OCI-LY7 (cell line): ENCODE results near the gene CCR8. TPM values are rescaled to one million over a fixed set of nuclear protein-coding genes. Genes with fewer than 3 reads are reported as not detected.

Source experiments
- BruUV-seq: library from RNA; stranded (reverse); fragments of 400-500 nt; replicated peaks from 2 replicates; lab custom pipeline; 2021; lab: Mats Ljungman, UMichigan
- CTCF ChIA-PET: fragments of 300-600 bp; sonication (Branson Sonifier 250); formaldehyde crosslinking; loops from one replicate; lab custom pipeline; 2022; ENCODE audit warnings: antibody characterized with exemption; ENCODE audit not compliant: unreplicated experiment; lab: Charles Lee
- POLR2A ChIA-PET: fragments of 300-600 bp; sonication (Branson Sonifier 250); formaldehyde crosslinking; loops from one replicate; lab custom pipeline; 2022; ENCODE audit warnings: antibody characterized with exemption; lab: Charles Lee
- DNase-seq: peaks from one replicate; pipeline ENCODE4 v3.0.0-alpha.2; 2015; ENCODE audit warnings: low spot score
- H2AFZ ChIP-seq: fragments of 200-600 bp; sonication (generic), shearing (Covaris generic); 2 replicates; pipeline ENCODE4 v1.6.1; 2014; ENCODE audit warnings: mild to moderate bottlenecking, antibody characterized with exemption, low read length, moderate library complexity
- H3K27ac ChIP-seq: fragments of 200-600 bp; sonication (generic); 2 replicates; pipeline ENCODE4 v1.5.1; 2014; ENCODE audit warnings: mixed run types, low read depth, mild to moderate bottlenecking, moderate library complexity, low read length, inconsistent platforms; ENCODE audit not compliant: poor library complexity, severe bottlenecking
- H3K36me3 ChIP-seq: fragments of 200-600 bp; sonication (generic); 2 replicates; pipeline ENCODE4 v1.6.1; 2014; ENCODE audit warnings: mild to moderate bottlenecking, antibody characterized with exemption, low read length, moderate library complexity, mixed read lengths; ENCODE audit not compliant: insufficient read depth
- H3K4me1 ChIP-seq: fragments of 200-600 bp; sonication (generic); 2 replicates; pipeline ENCODE4 v1.5.1; 2014; ENCODE audit warnings: mild to moderate bottlenecking, low read length; ENCODE audit not compliant: insufficient read depth, poor library complexity, severe bottlenecking
- H3K4me2 ChIP-seq: fragments of 200-600 bp; sonication (generic); 2 replicates; pipeline ENCODE4 v1.6.1; 2014; ENCODE audit warnings: mild to moderate bottlenecking, low read length
- H3K4me3 ChIP-seq: fragments of 200-600 bp; sonication (generic); 2 replicates; pipeline ENCODE4 v1.5.1; 2014; ENCODE audit warnings: mild to moderate bottlenecking, low read depth, low read length; ENCODE audit not compliant: poor library complexity, severe bottlenecking
- H3K79me2 ChIP-seq: fragments of 200-600 bp; sonication (generic); 2 replicates; pipeline ENCODE4 v1.6.1; 2016; ENCODE audit warnings: low read depth, mild to moderate bottlenecking, low read length, moderate library complexity, mixed read lengths; ENCODE audit not compliant: insufficient read depth
- H3K9me2 ChIP-seq: fragments of 200-600 bp; sonication (generic); 2 replicates; pipeline ENCODE4 v1.6.1; 2016; ENCODE audit warnings: mild to moderate bottlenecking, low read length, mixed read lengths; ENCODE audit not compliant: insufficient read depth
- H3K9me3 ChIP-seq: fragments of 200-600 bp; sonication (generic); 2 replicates; pipeline ENCODE4 v1.6.1; 2014; ENCODE audit warnings: mild to moderate bottlenecking, mixed run types, low read length, mixed read lengths
- H4K20me1 ChIP-seq: fragments of 200-600 bp; sonication (generic); 2 replicates; pipeline ENCODE4 v1.6.1; 2014; ENCODE audit warnings: mild to moderate bottlenecking, antibody characterized with exemption, low read length, moderate library complexity, mixed read lengths; ENCODE audit not compliant: insufficient read depth
- CTCF ChIP-seq: fragments of 200-600 bp; sonication (generic); conservative IDR thresholded peaks from 2 replicates; pipeline ENCODE4 v1.5.1; 2014; ENCODE audit warnings: mild to moderate bottlenecking, antibody characterized with exemption, low read length, moderate library complexity, mixed read lengths
- EZH2phosphoT487 ChIP-seq: fragments of 200-600 bp; sonication (generic); IDR thresholded peaks from 2 replicates; pipeline ENCODE4 v1.6.1; 2018; ENCODE audit warnings: low read depth, borderline replicate concordance, mild to moderate bottlenecking, mixed run types, antibody characterized with exemption, low read length, moderate library complexity, mixed read lengths
- intact Hi-C: fragments of 100-400 bp; cut with micrococcal nuclease; formaldehyde crosslinking; loops from one replicate; pipeline ENCODE4 v1.10.0; 2022; ENCODE audit not compliant: unreplicated experiment
- total RNA-seq, 2 experiments: library from RNA; depleted of rRNA in 1 of 2; stranded (reverse); fragments of >200 nt in 1 of 2; shearing (Covaris generic) in 1 of 2; gene quantifications; 2 replicates each; pipeline ENCODE4 v1.2.3, GENCODE V29; 2014 to 2022

Gene CCR8
- total RNA-seq, 2 experiments from 2014 or later: not detected

DNA sequence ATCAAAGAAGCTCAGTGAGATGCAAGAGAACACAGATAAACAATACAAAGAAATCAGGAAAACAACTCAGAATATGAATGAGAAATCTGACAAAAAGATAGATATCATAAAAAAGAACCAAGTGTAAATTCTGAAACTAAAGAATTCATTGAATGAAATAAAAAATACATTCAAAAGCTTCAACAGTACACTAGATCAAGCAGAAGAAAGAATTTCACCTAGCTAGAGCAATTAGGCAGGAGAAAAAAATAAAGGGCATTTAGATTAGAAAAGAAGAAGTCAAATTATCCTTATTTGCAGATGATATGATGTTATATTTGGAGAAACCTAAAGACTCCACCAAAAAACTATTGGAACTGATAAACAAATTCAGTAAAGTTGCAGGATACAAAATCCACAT lies 30.2 kb upstream of the CCR8 start:
- CTCF ChIA-PET: no interaction called here

DNA sequence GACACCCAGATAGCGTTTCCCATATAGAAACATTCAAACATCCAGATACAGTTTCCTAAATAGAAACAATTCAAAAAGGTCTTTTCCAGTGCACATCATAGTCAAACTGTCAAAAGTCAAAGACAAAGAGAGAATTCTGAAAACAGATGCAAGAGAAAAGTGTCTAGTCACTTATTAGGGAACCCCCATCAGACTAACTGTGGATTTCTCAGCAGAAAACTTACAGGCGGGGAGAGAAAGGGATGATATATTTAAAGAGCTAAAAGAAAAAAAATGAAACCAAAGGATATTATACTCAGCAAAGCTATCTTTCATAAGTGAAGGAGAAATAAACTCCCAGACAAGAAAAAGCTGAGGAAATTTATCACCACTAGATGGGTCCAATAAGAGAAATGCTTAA lies 27.3 kb upstream of the CCR8 start:
- intact Hi-C loops: no loop called here
- no TSS peak for BruUV-seq
- peaks cover 21% of the 10 kb centered on the region; the same call in 1 of the 2 replicates for H3K9me3 ChIP-seq
- no peak for TF ChIP-seq CTCF
- TF ChIP-seq EZH2phosphoT487: no peak
- POLR2A ChIA-PET: interaction anchor here (1.1 kb wide), 1 partner anchor 39 kb away, joined by 3 read pairs; no protein-coding TSS in a partner anchor
- CTCF ChIA-PET: no interaction called here
- no peaks in the 10 kb centered on the region for H3K36me3 ChIP-seq
- H4K20me1 ChIP-seq: no peaks in the 10 kb centered on the region
- DNase-seq: no peak
- H3K4me2 ChIP-seq: no peak overlapping the region
- no peak overlapping the region for H3K4me3 ChIP-seq
- no peak overlapping the region for H2AFZ ChIP-seq
- no peak overlapping the region for H3K27ac ChIP-seq
- H3K4me1 ChIP-seq: no peaks in the 10 kb centered on the region
- H3K79me2 ChIP-seq: no peaks in the 10 kb centered on the region
- no peaks in the 10 kb centered on the region for H3K9me2 ChIP-seq

More for the DNA sequence above, 30.2 kb upstream of the CCR8 start:
- Histone ChIP-seq H3K9me2 (no peaks in the 10 kb centered on the region), H2AFZ (no peak overlapping the region), H3K4me3 (no peak overlapping the region), H3K9me3 (peaks cover 21% of the 10 kb centered on the region; the same call in 1 of the 2 replicates), H4K20me1 (no peaks in the 10 kb centered on the region), H3K36me3 (no peaks in the 10 kb centered on the region), H3K27ac (no peak overlapping the region), H3K79me2 (no peaks in the 10 kb centered on the region), H3K4me2 (no peak overlapping the region), H3K4me1 (no peaks in the 10 kb centered on the region)
- DNase-seq: peak; percentile 31
- BruUV-seq: no TSS peak
- POLR2A ChIA-PET: interaction anchor here (0.8 kb wide), 1 partner anchor 9 kb away, joined by 3 read pairs; no protein-coding TSS in a partner anchor
- TF ChIP-seq CTCF (no peak), EZH2phosphoT487 (no peak)
- intact Hi-C loops: no loop called here

DNA sequence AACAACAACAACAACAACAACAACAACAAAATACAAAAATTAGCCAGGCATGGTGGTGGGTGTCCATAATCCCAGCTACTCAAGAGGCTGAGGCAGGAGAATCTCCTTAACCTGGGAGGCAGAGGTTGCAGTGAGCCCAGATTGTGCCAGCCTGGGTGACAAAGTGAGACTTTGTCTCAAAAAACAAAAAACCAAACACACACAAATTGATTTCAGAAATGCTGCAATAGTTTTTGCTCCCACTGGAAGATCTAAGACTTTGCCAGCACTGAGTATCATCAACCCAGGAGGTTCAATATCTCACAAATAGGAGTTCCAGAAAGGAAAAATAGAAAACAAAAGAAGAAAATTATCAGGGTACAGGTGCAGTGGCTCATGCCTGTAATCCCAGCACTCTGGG lies 16.2 kb upstream of the CCR8 start:
- Histone ChIP-seq H3K36me3 (no peaks in the 10 kb centered on the region), H3K4me2 (no peak overlapping the region), H2AFZ (no peak overlapping the region), H4K20me1 (no peaks in the 10 kb centered on the region), H3K27ac (no peak overlapping the region), H3K4me3 (no peak overlapping the region), H3K4me1 (no peaks in the 10 kb centered on the region), H3K79me2 (no peaks in the 10 kb centered on the region), H3K9me2 (no peaks in the 10 kb centered on the region), H3K9me3 (no peaks in the 10 kb centered on the region)
- DNase-seq: no peak
- TF ChIP-seq CTCF (no peak), EZH2phosphoT487 (no peak)
- no TSS peak for BruUV-seq
- POLR2A ChIA-PET: no interaction called here
- CTCF ChIA-PET: no interaction called here
- intact Hi-C loops: no loop called here
